ENCODE data around the gene CISD3.

Gene CISD3

DNA sequence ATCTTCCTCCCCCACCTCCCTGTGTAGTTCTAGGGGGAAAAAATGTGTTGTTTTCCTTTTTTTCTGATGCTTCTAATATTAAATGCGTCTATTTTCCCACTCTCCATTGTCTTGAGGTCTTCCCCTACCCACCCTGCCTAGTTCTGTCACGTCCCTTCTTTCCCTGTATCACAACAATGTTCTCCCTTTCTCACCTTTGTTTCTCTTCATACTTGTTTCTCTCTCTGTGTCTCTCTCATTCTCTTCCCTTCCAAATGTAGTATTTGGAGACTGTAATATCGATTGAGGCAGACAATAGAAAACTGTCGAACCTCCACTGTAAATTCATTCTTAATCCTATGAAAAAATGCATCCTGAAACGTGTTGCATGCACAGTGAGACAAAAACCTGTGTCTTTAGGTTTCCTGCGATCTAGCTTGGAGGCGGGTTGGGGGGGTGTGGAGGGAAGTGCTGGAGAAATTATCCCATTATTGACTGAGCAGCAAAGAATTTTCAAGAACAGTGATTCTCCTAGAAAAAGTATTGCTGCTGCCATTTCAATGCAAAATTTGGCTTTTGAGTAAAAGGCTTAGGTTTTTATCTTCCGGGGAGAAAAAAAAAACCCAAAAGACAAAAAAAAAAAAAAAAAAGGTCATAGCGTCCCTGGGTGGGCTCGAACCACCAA lies 21.1 kb downstream of the CISD3 start:
- DNase-seq (ENCODE audit: extremely low read depth, low read depth): no peak
- TF ChIP-seq, protein P1, sequence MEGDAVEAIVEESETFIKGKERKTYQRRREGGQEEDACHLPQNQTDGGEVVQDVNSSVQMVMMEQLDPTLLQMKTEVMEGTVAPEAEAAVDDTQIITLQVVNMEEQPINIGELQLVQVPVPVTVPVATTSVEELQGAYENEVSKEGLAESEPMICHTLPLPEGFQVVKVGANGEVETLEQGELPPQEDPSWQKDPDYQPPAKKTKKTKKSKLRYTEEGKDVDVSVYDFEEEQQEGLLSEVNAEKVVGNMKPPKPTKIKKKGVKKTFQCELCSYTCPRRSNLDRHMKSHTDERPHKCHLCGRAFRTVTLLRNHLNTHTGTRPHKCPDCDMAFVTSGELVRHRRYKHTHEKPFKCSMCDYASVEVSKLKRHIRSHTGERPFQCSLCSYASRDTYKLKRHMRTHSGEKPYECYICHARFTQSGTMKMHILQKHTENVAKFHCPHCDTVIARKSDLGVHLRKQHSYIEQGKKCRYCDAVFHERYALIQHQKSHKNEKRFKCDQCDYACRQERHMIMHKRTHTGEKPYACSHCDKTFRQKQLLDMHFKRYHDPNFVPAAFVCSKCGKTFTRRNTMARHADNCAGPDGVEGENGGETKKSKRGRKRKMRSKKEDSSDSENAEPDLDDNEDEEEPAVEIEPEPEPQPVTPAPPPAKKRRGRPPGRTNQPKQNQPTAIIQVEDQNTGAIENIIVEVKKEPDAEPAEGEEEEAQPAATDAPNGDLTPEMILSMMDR (IDR thresholded peaks at IDR 0.05; ENCODE audit: low read depth, low read length): no peak

DNA sequence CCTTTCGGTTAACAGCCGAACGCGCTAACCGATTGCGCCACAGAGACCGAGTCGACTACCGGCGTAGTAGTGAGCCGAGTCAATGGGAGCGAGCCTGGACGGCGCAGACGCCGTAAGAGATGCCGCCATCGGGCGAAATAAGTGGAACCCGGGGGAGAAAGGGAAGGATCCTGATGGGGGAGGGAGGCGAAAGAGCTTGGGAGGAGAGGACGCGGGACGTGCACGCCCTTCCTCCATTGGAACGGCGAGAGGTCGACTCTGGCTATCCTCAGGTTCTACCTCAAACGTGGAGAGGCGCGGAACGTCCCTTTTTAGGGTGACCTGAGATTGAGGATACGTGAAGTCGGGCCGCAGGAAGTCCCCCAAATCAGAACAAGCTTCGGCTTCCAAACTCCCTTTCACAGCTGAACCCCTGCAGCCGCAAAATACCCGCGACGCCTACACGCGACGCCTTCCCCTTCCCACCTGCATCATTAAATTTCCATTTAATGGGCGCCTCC lies 21.7 kb downstream of the CISD3 start:
- TF ChIP-seq, protein P1 (IDR thresholded peaks at IDR 0.05; ENCODE audit: low read depth, low read length): no peak
- peak; percentile 71 for DNase-seq (ENCODE audit: extremely low read depth, low read depth)

DNA sequence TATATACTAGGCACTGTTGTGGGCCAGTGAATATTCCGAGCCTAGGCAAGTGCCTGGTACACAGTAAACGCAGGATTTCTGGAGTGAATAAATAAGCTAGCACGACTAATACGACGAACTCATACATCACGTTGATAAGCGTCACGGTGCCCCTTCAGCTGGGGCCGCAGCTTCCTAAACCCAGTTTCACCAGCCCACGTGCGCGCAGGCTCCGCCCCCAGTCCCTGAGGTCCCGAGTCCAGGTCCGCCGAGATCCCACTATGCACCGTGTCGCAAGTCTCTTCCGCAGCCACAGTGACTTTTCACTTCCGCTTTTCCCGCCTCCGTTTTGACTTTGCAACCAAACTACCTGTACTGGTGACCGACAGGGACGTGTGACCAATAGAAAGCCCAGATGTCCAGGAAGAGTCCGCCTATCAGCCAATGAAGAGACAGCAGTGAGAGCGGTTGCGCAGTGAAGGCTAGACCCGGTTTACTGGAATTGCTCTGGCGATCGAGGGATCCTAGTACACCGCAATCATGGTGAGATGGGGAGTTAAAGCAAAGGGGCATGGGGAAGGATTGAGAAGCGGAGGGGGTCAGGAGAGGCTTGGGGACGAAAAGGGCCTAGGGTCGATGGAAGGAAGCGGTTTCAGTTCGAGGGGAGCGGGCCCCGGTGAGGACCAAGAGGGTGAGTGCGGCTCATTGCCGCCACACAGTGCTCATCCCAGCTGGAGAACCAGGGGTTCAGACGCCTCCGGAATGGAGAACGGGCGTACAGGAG lies 22.3 kb downstream of the CISD3 start, which contains the start of gene PSMB3:
PSMB3 (plus strand) TSS at position 434 of the 763 bp plus-strand sequence; CDS start at position 520, 86 bp downstream.
- peak; percentile 99 for DNase-seq (ENCODE audit: extremely low read depth, low read depth)
- TF ChIP-seq, protein P1 (IDR thresholded peaks at IDR 0.05; ENCODE audit: low read depth, low read length): no peak

DNA sequence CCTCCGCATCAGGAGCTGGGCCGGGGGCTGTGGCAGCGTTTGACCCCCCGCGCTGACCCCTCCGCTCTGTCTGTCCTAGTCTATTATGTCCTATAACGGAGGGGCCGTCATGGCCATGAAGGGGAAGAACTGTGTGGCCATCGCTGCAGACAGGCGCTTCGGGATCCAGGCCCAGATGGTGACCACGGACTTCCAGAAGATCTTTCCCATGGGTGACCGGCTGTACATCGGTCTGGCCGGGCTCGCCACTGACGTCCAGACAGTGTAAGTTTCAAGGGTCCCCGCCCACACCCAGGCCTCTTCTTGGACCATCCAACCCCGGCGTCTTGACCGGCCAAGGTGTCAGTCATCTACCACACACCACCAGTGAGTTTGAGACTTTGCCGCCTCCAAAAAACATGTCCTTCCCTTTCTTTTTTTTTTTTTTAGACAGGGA lies 22.9 kb downstream of the CISD3 start:
- TF ChIP-seq, protein P1 (IDR thresholded peaks at IDR 0.05; ENCODE audit: low read depth, low read length): no peak
- no peak for DNase-seq (ENCODE audit: extremely low read depth, low read depth)

DNA sequence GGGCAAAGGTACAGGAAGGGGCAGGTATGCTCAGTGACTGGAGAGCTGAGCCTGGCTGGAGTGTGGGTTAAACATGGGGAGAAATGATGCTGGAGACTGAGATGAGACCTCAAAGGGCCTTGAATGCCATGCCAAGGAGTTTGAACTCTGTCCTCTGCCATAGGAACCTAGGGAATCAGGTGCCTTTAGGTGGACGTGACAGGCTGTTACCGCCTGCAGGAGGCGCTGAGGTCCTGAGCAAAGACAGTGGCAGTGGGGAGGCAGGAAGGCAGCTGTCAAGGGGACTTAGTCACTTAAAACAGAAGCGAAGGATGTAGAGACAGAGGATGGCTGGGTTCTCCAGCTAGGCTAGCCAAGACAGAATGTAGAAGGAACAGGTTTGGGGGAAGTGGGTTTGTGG lies 31.5 kb downstream of the CISD3 start:
- no peak for DNase-seq (ENCODE audit: extremely low read depth, low read depth)
- TF ChIP-seq, protein P1 (IDR thresholded peaks at IDR 0.05; ENCODE audit: low read depth, low read length): peak; percentile 29

DNA sequence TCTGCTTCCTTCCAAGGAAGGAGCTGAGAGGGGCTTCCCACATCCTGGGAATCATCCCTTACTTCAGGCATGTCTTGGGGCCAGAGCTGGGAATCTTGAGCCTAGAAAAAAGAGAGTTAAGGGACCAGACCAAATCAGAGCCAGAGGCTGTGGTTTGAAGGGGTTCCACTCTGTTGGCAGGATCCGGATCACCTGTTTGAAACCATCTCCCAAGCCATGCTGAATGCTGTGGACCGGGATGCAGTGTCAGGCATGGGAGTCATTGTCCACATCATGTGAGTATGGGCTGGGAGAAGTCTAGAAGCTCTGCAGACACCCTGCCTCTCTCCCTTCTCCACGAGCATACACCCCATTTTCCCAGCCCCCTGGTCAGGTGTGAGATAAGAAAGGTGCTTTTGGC lies 32.1 kb downstream of the CISD3 start:
- TF ChIP-seq, protein P1 (IDR thresholded peaks at IDR 0.05; ENCODE audit: low read depth, low read length): no peak
- no peak for DNase-seq (ENCODE audit: extremely low read depth, low read depth)

DNA sequence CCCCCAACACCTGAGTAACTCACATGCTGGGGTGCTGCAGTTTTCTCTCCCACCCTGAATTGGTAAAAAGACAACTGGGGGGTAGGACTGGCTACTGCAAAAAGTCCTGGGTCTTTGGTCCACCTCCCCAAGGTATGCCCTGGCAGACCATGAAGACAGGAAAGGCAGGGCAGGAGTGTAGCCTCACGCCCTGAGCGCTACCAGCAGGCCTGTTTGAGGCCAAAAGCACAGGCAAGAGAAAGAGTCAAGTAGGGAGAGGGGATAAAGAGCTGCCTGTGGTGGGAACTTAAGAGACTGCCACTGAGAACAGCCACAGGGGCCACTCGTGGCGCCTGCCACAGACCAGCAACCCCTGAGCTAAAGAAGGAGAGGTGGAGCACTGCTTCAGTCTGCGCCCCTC lies 36.2 kb downstream of the CISD3 start:
- no peak for DNase-seq (ENCODE audit: extremely low read depth, low read depth)
- TF ChIP-seq, protein P1 (IDR thresholded peaks at IDR 0.05; ENCODE audit: low read depth, low read length): no peak

Data from AG09319 (cell line).